Right lobe of liver (tissue), 6 donors: ENCODE data around the gene MSL1. TPM values are rescaled to one million over a fixed set of nuclear protein-coding genes. Genes with fewer than 3 reads are reported as not detected.

Experiments used
- ATAC-seq, 4 donors: fragments of 200-7000 bp; cut with Tn5 transposase; one replicate each; pipeline ENCODE4 v1.9.1; 2020; ENCODE audit warnings: mild to moderate bottlenecking in 4 of 4, moderate library complexity in 4 of 4
- DNase-seq, 3 donors: peaks; one replicate each; pipeline ENCODE4 v3.0.0-alpha.2; 2020
- H3K27ac ChIP-seq, 3 donors: fragments of 200-600 bp; one replicate each; pipeline ENCODE4 v1.8.0; 2022
- H3K27me3 ChIP-seq, 2 donors: fragments of 200-600 bp; one replicate each; pipeline ENCODE4 v1.8.0; 2022
- H3K36me3 ChIP-seq, 4 donors: fragments of 200-600 bp; sonication (generic) in 1 of 4; one replicate each; pipeline versions ENCODE4 v1.5.1 to v1.8.0; 2017 to 2022; ENCODE audit warnings: control low read depth in 1 of 4
- H3K4me1 ChIP-seq, 4 donors: fragments of 200-600 bp; sonication (generic) in 1 of 4; one replicate each; pipeline versions ENCODE4 v1.5.1 to v1.8.0; 2017 to 2022; ENCODE audit warnings: control low read depth in 1 of 4
- H3K4me3 ChIP-seq, 3 donors: fragments of 200-600 bp; one replicate each; pipeline ENCODE4 v1.8.0; 2022
- H3K9me3 ChIP-seq, 4 donors: fragments of 200-600 bp; sonication (generic) in 1 of 4; one replicate each; pipeline versions ENCODE4 v1.5.1 to v1.8.0; 2017 to 2022; ENCODE audit warnings: control low read depth in 1 of 4
- CTCF ChIP-seq, 4 donors: fragments of 200-600 bp in 3 of 4; fragments of 450-650 bp in 1 of 4; IDR thresholded peaks; one replicate each; pipeline versions ENCODE4 v1.5.1 to v1.8.0; 2016 to 2022; ENCODE audit warnings: antibody characterized with exemption in 4 of 4, mild to moderate bottlenecking in 2 of 4
- POLR2A ChIP-seq: fragments of 450-650 bp; IDR thresholded peaks from one replicate; pipeline ENCODE4 v1.6.1; 2017; ENCODE audit warnings: antibody characterized with exemption, mild to moderate bottlenecking
- WGBS: methylation state at CpG from one replicate; pipeline ENCODE4 v1.1.6; 2018; ENCODE audit warnings: low coverage, low lambda C conversion rate; ENCODE audit not compliant: insufficient coverage; ENCODE audit errors: missing lambda C conversion rate; 5-methylcytosine and 5-hydroxymethylcytosine counted together
- intact Hi-C, 2 donors: fragments of 100-400 bp; cut with DNase I; formaldehyde crosslinking; loops; one replicate each; pipeline versions ENCODE4 v1.11.2 to v1.14.1; 2022
- total RNA-seq, 6 experiments: library from RNA; depleted of rRNA in 2 of 6; stranded (reverse); fragments of >200 nt in 2 of 6; fragmentation: NEBNext Ultra II Directional in 3 of 6; extraction: Animal tissue kit (Norgen Biotek cat#: 25700) in 3 of 6; gene quantifications; one replicate each; pipeline versions ENCODE4 v1.1.0 to v1.2.4, GENCODE V29; 2016 to 2023
- donor health status: DM: no; HTN: yes; CAD: no.
- donor health status: DM: no; HTN: no; CAD: no.
- donor health status: DM: no; HTN: no; CAD: no.
- donor health status: DM: no; HTN: yes; CAD: no.
- donor health status: DM: no; HTN: yes; CAD: no.

MSL1 gene
- total RNA-seq, 6 experiments from 2014 or later: 31.1 to 43.8 (median 36.0) TPM

GRCh38 chr17:40099619-40100418 is 22.0 kb upstream of the MSL1 start:
- Histone ChIP-seq H3K4me3 (peak overlapping the region; percentile 89 to 92 (median 91)), H3K4me1 (peaks cover 2 to 61% (median 33%) of the 10 kb centered on the region in 4 donors), H3K9me3 (no peaks in the 10 kb centered on the region), H3K36me3 (peaks cover 0 to 27% (median 15%) of the 10 kb centered on the region in 4 donors), H3K27ac (peak overlapping the region; percentile 93 to 96 (median 95)), H3K27me3 (no peaks in the 10 kb centered on the region)
- no peak for DNase-seq
- TF ChIP-seq CTCF (IDR thresholded peaks at IDR 0.05): no peak
- peak; percentile 17 for TF ChIP-seq POLR2A
- intact Hi-C loops: no loop called here
- ATAC-seq: no peak
- WGBS: 1% methylated on average over 20 of the region's 31 CpGs

GRCh38 chr17:40100419-40100668 is 21.4 kb upstream of the MSL1 start, which contains the start of gene NR1D1:
TSS of gene NR1D1 (minus strand) at chr17:40100589. CDS start at chr17:40100094, 495 bp downstream.
- H3K36me3 ChIP-seq: peaks cover 0 to 22% (median 10%) of the 10 kb centered on the region in 4 donors
- H3K4me1 ChIP-seq: peaks cover 2 to 56% (median 30%) of the 10 kb centered on the region in 4 donors
- H3K27ac ChIP-seq: peak within 1 kb of the TSS; percentile 93 to 96 (median 95)
- intact Hi-C loops: no loop called here
- H3K9me3 ChIP-seq: no peaks in the 10 kb centered on the region
- H3K27me3 ChIP-seq: no peaks in the 10 kb centered on the region
- peak; percentile 98 for TF ChIP-seq POLR2A
- TF ChIP-seq CTCF (IDR thresholded peaks at IDR 0.05): no peak
- 0% methylated on average over 7 of the region's 16 CpGs for WGBS
- DNase-seq: no peak
- ATAC-seq: peak in 3 of 4 donors; percentile 40 to 56 (median 48)
- peak within 1 kb of the TSS; percentile 89 to 92 (median 91) for H3K4me3 ChIP-seq

- H3K36me3 ChIP-seq: peaks cover 0 to 17% (median 8%) of the 10 kb centered on the region in 4 donors
- DNase-seq (peak; percentile 98 to 99 (median 99)), ATAC-seq (peak; percentile 48 to 71 (median 57))
- peaks cover 2 to 51% (median 26%) of the 10 kb centered on the region in 4 donors for H3K4me1 ChIP-seq
- intact Hi-C loops: no loop called here
- 0% methylated on average over 7 of the region's 25 CpGs for WGBS
- H3K9me3 ChIP-seq: no peaks in the 10 kb centered on the region
- H3K4me3 ChIP-seq: peak overlapping the region; percentile 20 to 92 (median 89)
- no peaks in the 10 kb centered on the region for H3K27me3 ChIP-seq
- TF ChIP-seq POLR2A (peak; percentile 1), CTCF (IDR thresholded peaks at IDR 0.05) (no peak)
- H3K27ac ChIP-seq: peak overlapping the region; percentile 85 to 96 (median 93)
Measured at GRCh38 chr17:40100669-40101366, 21.0 kb upstream of the MSL1 start.

GRCh38 chr17:40101367-40102210 is 20.2 kb upstream of the MSL1 start:
- DNase-seq: no peak
- TF ChIP-seq POLR2A: no peak
- no peak for TF ChIP-seq CTCF (IDR thresholded peaks at IDR 0.05)
- no peaks in the 10 kb centered on the region for H3K27me3 ChIP-seq
- intact Hi-C loops: no loop called here
- no peak for ATAC-seq
- H3K27ac ChIP-seq: peak overlapping the region; percentile 85 to 96 (median 93)
- H3K4me1 ChIP-seq: peaks cover 2 to 48% (median 20%) of the 10 kb centered on the region in 4 donors
- H3K9me3 ChIP-seq: no peaks in the 10 kb centered on the region
- peaks cover 0 to 9% (median 4%) of the 10 kb centered on the region in 4 donors for H3K36me3 ChIP-seq
- 47% methylated on average over 16 of the region's 16 CpGs for WGBS
- H3K4me3 ChIP-seq: peak overlapping the region in 2 of 3 donors; percentile 89 to 92
